SU-DHL-6 (cell line): ENCODE measurements around the gene CUL9.

Experiments
- EZH2phosphoT487 ChIP-seq: fragments of 200-600 bp; sonication (generic), shearing (Covaris generic); conservative IDR thresholded peaks from 2 replicates; pipeline ENCODE4 v1.6.1; 2018; ENCODE audit warnings: mild to moderate bottlenecking, antibody characterized with exemption, low read length, moderate library complexity, mixed read lengths
- TF ChIP-seq, protein P1 (sequence below): fragments of 200-600 bp; sonication (generic); IDR thresholded peaks from one replicate; pipeline ENCODE4 v1.5.1; 2017; ENCODE audit warnings: antibody characterized with exemption, mild to moderate bottlenecking, low read length, moderate library complexity; ENCODE audit not compliant: insufficient read depth, poor library complexity, severe bottlenecking

DNA sequence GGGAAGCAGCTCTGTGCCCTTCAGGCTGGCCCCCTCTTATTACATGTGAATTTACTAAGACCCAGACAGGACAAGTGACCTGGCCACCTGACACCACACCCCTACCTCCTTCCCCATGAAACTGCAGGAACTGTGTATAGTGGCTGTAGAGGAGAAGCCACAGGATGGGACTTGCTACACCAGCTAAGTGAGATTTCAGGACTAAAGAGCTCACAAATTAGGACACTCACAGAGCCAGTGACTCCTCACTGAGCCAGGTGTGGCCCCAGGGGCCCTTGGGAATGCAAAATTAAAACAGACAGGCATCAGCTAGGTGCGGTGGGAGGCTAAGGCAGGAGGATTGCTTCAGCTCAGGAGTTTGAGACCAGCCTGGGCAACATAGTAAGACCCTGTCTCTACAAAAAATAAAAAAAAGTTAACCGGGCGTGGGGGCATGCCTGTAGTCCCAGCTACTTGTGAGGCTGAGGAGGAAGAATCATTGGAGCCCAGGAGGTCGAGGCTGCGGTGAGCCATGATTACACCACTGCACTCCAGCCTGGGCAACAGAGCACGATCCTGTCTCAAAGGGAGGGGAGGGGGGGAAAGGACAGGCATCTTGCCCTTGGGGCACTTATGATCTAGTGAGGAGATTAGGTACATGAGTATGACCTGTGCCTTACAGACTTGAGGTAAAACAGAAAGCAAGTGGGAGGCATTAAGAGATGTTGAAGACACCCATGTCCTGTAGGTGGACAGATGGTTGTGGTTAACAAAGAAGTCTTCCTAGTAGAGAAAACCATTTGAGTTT is 34.1 kb upstream of the CUL9 start:
- TF ChIP-seq, protein P1, sequence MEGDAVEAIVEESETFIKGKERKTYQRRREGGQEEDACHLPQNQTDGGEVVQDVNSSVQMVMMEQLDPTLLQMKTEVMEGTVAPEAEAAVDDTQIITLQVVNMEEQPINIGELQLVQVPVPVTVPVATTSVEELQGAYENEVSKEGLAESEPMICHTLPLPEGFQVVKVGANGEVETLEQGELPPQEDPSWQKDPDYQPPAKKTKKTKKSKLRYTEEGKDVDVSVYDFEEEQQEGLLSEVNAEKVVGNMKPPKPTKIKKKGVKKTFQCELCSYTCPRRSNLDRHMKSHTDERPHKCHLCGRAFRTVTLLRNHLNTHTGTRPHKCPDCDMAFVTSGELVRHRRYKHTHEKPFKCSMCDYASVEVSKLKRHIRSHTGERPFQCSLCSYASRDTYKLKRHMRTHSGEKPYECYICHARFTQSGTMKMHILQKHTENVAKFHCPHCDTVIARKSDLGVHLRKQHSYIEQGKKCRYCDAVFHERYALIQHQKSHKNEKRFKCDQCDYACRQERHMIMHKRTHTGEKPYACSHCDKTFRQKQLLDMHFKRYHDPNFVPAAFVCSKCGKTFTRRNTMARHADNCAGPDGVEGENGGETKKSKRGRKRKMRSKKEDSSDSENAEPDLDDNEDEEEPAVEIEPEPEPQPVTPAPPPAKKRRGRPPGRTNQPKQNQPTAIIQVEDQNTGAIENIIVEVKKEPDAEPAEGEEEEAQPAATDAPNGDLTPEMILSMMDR = no peak
- TF ChIP-seq EZH2phosphoT487 = no peak
